Measurements from ENCODE around the gene GALNT18.
A peak's percentile ranks its signal among the peaks of the same experiment; 100 is the strongest.

GALNT18 gene

DNA sequence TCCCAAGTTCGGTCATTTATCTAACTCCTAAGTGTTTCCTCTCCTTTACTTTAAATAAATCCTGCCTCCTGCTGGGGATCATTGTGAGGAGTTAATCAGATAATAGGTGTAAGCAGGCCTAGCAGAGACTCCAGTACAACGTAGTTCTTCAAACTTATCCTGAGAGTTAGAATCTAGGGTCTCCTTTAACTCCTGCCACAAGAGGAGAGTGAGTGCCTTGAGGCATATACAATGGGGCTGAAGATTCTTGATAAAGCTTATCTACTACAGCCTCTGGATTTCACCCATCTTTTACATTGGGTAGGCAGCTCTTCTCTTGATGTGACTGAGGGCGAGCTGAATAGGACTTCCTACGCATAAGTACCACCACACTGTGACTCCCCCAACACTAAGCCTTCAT, 3.1 kb upstream of the GALNT18 start:
- DNase-seq: no peak

DNA sequence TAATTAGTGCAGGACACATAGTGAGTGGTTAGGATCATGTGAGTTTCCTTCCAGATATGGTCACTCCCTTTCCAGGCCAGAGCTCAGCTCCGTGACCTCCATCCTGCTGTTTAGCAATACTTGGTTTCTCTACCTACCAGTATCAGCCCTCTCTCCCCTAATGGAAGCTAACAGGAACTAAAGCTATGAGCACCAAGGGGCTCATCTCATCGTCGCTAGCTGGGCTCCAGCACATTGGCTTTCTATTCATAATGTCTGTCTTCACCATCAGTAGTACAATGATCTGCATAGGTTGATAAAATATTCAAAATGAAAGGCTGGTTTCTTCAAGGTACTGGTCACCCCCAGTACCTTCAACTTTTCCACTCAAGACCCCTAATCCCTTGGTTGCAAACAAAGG, 2.4 kb upstream of the GALNT18 start:
- no peak for DNase-seq

- peak in 1 of 51 donors; percentile 13 for DNase-seq
These were observed 967 bp upstream of the GALNT18 start for GRCh38 chr11:11622772-11623171.

DNA sequence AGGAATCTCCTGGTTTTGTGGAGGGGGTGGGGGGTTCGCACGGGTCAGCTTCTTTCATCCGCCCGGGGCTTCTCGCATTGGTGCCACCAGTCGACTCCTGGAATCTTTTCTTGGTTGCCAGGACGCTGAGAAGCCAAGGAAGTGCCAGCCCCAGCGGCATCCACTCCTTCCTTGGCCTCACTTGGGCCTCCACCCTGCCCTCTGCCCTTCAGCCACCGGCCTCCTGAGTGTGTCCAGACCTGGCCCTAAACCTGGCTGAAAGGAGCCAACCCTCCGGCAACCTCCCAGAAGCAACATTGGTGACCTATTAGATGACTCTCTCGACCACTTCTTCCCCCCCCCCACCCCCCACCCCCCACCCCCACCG, 518 bp upstream of the GALNT18 start:
- DNase-seq: no peak

DNA sequence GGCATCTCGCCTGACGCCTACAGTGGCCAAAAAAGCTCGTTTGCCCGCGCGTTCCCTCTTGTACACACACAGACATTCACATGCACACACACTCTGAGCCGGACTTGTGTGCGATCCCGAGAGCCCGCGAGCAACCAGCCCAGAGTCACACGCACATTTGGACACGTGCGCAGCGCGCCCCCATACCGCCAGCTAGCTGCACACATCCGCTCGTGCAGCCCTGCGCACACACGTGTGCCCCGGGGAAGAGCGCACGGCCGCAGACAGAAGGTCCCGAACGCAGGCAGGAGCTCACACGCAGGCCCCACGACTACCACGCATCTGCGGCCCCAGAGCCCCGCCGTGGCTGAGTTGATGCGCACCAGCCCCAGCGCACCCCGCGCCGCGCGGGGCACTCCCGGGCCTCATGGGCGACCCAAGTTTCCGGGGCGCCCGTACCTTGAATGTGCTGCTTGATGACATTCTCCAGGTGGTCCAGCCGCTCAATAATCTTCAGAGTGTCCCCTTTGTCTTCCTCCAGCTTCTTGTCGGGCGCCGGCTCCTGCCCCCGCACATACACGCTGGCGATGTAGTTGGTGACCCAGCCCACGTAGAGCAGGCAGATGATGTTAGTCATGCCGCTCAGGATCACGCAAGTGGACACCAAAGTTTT, 758 bp downstream of the GALNT18 start:
- DNase-seq: peak in 17 of 51 donors; percentile 8 to 42 (median 34)

DNA sequence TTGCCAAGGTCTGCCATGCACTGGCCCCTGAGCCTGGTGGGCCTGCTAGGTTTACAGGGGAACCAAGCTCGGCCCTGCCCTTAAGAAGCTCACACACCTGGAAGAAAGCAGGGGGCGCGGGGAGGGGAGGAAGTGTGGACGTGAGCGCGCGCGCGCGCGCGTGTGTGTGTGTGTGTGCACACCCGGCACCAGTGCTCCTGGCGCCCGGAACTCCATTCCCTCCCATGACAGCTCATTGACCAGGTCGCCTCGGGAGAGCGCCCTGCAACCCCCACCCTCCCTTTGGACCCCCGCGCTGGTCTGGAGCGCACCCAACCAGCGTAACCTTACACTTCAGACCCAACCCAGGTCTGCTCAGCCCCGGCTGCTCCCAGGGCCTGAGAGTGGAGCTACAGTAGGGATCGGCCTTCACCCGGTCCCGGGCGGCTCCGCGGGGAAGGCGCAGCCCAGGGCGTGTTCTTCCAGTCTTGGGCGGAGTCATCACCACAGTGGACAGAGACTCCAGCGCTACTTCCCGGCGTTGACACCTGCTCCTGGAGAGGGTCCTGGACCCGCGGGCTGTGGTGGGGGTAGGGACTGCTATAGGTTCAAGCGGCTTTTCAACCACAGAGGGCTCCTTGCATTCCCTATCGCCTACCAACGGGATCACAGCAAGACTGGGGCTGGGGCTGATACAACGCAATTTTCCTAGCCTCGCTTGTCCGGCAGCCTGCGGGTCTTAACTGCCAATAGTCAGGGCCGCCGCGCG, 1.5 kb downstream of the GALNT18 start:
- DNase-seq: peak in 6 of 51 donors; percentile 13 to 42 (median 24)

DNA sequence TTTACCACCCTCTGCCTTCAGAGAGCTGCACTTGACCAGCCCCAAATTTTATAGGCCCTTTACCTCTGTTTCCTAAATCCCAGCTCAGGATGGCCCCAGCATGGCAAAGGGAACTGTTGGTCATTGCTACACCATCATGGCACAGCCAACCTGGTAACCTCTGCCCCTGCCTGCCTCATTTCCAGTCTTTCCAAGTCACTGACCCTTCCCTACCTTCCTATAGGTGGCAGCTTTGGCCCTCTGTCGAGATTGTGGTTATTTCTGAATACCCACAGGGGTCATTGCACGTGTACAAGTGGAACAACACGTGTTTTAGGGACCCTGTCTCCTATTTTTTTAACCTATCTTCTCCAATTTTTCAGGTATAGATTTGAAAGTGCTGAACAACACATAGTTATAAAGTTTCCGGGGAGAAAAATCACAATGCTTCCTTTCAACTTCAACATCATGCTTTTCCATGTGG, 2.8 kb downstream of the GALNT18 start:
- no peak for DNase-seq

DNA sequence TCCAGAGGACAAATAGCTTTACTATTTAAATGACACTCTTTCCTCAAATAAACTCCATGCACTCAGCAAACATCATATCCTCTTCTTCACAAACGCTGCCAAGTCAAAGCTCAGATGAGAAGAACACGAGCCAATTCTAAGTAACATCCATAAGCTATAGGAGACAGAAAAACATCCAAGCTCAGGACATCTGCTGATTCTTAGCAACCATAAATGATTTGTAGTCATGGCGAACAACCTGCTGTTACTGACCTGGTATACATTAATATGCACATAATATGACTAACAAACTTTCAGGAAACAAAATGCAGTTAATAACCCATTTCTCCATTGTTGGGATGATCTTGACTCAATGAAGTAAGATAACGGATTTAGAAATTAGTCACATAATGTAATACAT, 6.7 kb downstream of the GALNT18 start:
- no peak for DNase-seq

- no peak for DNase-seq
These were observed 9.4 kb downstream of the GALNT18 start for GRCh38 chr11:11612439-11612838.

GRCh38 chr11:11611381-11611780, 10.4 kb downstream of the GALNT18 start:
- no peak for DNase-seq

- DNase-seq: no peak
These were observed 13.0 kb downstream of the GALNT18 start for GRCh38 chr11:11608783-11609232.

- no peak for DNase-seq
These were observed 14.0 kb downstream of the GALNT18 start for GRCh38 chr11:11607772-11608171.

GRCh38 chr11:11605821-11606450, 15.9 kb downstream of the GALNT18 start:
- DNase-seq: no peak

DNA sequence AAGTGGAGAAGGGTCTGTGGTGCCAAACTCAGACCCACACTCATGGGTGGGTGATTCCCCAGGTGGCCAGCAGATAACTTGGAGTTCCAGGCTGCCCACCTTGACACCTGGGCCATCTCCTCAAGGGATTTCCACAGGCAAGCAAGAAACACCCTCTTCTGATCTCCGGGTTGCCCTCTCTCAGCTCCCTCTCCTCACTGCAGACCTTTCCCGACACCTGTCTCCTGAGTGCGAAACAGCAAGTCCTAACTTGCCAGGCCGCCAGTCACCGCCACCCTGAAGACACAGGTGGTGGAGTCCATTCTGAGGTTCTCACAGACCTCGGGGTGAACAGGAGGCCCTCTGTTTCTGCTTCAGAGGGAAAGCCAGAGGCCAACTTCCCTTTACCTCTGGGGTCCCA, 16.6 kb downstream of the GALNT18 start:
- DNase-seq: no peak

GRCh38 chr11:11604370-11604990, 17.3 kb downstream of the GALNT18 start:
- DNase-seq: peak in 7 of 51 donors; percentile 21 to 39 (median 27)

GRCh38 chr11:11602011-11602410, 19.8 kb downstream of the GALNT18 start:
- no peak for DNase-seq

DNA sequence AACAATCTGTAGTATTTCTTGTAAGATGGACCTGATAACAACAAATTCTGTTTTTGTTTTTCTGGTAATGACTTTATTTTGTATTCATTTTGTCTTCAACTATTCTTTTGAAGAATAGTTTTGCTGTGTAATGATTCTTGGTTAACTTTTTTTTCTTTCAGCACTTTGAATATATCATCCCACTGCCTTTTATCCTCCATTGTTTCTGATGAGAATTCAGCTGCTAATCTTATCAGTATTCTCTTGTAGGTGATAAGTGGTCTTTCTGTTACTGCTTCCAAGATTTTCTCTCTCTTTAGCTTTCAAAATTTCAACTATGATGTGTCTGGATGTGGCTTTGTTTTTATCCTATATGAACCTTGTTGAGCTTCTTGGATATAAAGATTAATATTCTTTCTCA, 21.5 kb downstream of the GALNT18 start:
- no peak for DNase-seq

- DNase-seq: no peak
These were observed 23.6 kb downstream of the GALNT18 start for GRCh38 chr11:11598243-11598642.

DNA sequence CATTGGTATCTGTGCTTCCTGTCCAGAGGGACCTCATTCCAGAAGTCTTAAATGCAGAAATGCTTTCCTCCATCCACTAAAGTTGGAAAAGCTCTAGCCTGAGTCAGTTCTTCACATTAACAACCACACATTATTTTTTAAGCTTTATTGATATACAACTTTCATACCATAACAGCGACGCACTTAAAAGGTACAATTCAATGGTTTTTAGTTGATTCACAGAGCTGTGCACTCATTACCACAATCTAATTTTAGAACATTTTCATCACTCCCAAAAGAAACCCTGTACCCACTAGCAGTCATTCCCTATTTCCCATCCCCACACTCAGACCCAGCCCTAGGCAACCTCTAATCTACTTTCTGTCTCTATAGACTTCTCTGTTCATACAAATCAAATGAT, 27.6 kb downstream of the GALNT18 start:
- DNase-seq: no peak

DNA sequence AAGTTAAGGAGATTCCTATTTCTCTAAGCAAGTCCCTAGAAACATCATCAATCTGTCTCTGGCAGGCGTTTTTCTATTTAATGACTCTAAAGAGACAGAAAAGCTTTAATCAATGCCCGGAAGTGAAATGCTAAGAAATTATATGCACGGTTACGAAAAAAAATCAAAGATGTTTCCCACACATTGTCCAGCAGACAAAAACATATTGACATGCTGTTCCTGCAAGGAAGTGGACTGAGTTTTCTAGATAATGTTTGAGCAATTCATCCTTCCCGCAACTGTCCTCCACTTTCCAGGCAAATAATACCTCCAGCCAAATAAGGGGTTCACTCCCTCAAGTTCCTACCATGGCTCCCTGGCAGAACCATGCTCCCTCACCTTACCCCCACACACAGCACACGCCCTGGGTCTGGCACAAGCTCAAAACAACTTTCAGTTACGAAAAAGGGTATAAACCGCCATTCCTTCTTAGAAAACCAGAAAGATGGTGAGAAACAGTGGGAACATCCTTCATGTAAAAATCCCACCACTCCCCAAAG, 29.6 kb downstream of the GALNT18 start:
- DNase-seq: no peak

DNA sequence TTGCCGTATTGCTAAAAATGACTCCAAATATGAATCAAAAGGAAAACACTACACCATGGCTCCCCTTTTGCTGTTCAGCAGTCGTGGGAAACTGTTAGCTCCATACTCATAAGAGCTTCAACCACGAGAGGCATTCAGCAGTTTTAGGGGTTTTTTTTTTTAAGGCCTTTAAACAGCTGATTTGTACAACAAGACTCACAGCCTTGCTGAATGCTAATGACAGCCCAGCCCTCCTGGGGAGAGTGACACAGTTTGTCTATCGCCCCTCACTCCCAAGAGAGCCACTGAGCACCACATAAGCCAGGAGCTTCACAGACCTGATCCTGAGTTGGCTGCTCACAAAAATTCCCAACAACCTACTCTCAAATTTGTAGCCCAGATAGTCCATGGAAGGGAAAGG, 32.4 kb downstream of the GALNT18 start:
- DNase-seq: no peak

DNA sequence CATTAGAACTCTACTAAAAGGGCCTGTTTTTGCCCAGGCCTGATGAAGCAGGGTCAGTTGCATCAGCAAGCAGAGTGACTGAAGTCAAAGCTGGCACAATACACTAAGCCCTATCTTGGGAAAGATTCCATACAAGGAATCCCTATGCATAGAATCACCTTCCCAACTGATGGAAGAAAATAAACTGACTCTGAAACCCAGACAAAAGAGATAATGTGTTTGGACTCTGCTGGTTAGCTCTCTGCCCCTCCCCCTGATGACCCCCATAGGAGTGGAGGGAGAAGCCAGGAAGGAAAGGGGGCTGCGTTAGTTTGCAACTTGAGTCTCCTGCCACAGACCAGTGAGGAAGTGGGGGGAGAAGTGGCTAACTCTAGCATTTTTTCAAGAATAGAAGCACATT, 32.9 kb downstream of the GALNT18 start:
- no peak for DNase-seq
